ENCODE data around the gene SIX2.

DNA sequence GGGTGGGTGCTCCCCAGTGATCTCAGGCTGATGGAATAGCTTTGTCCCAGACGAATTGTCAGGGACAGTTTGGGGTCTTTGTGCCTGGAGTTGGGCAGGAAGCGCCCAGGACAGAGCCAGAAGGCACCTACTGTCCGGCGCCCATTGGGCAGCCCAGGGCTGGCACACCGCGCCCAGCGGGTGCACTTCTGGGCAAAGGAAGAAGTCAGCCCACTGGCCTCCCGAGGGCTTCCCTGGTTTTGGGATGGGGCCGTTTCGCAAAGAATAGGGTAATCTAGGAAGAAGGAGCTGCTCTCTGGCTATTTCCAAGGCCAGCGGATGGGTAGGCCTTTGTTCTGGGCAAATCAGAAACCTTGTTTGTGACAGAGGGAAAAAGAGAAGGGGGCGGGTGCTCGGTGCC, 3.5 kb upstream of the SIX2 start:
- TF ChIP-seq CTCF (conservative IDR thresholded peaks at IDR 0.05 in 1 of 2, IDR thresholded peaks at IDR 0.05 in 1 of 2; ENCODE audit: low read depth in 1 of 2, low read length in 2 of 2) (no peak), EZH2 (IDR thresholded peaks at IDR 0.05; ENCODE audit: low read length, missing control alignments) (no peak)
